Mesendoderm (in vitro differentiated cells): Measurements from ENCODE around the gene SOHLH2.

Source experiments
- DNase-seq: peaks from one replicate; pipeline ENCODE4 v3.0.0; 2013
- H2AK5ac ChIP-seq: 2 replicates; pipeline ENCODE4 v1.6.1; 2013; ENCODE audit warnings: low read length, inconsistent platforms
- H2BK120ac ChIP-seq: 2 replicates; pipeline ENCODE4 v1.6.1; 2013; ENCODE audit warnings: low read depth, mild to moderate bottlenecking, low read length, moderate library complexity, mixed read lengths
- H2BK15ac ChIP-seq: replicated peaks from 2 replicates; pipeline ENCODE4 v1.6.1; 2013; ENCODE audit warnings: low read depth, mild to moderate bottlenecking, moderate library complexity
- H2BK5ac ChIP-seq: 2 replicates; pipeline ENCODE4 v1.6.1; 2013; ENCODE audit warnings: low read length, inconsistent platforms
- H3K18ac ChIP-seq: 2 replicates; pipeline ENCODE4 v1.6.1; 2013; ENCODE audit warnings: mild to moderate bottlenecking, low read length, mixed read lengths
- H3K23ac ChIP-seq: one replicate; pipeline ENCODE4 v1.6.1; 2013; ENCODE audit warnings: low read length
- H3K27ac ChIP-seq: 2 replicates; pipeline ENCODE4 v1.5.1; 2013; ENCODE audit warnings: low read depth, mild to moderate bottlenecking, inconsistent platforms, low read length, moderate library complexity
- H3K27me3 ChIP-seq: 2 replicates; pipeline ENCODE4 v1.6.1; 2013; ENCODE audit warnings: low read length, control low read depth, mild to moderate bottlenecking, inconsistent platforms; ENCODE audit not compliant: insufficient read depth, poor library complexity
- H3K36me3 ChIP-seq: 2 replicates; pipeline ENCODE4 v1.6.1; 2013; ENCODE audit warnings: low read length, inconsistent platforms; ENCODE audit not compliant: control insufficient read depth, insufficient read depth
- H3K4ac ChIP-seq: one replicate; pipeline ENCODE4 v1.6.1; 2013; ENCODE audit warnings: low read depth, mild to moderate bottlenecking, low read length, moderate library complexity
- H3K4me1 ChIP-seq: 2 replicates; pipeline ENCODE4 v1.6.1; 2013; ENCODE audit warnings: low read depth, low read length, inconsistent platforms; ENCODE audit not compliant: control insufficient read depth
- H3K4me2 ChIP-seq: 2 replicates; pipeline ENCODE4 v1.6.1; 2013; ENCODE audit warnings: low read length
- H3K4me3 ChIP-seq: 2 replicates; pipeline ENCODE4 v1.5.1; 2013; ENCODE audit warnings: mild to moderate bottlenecking, low read length
- H3K56ac ChIP-seq: one replicate; pipeline ENCODE4 v1.6.1; 2013; ENCODE audit warnings: low read length
- H3K79me1 ChIP-seq: 2 replicates; pipeline ENCODE4 v1.6.1; 2013; ENCODE audit warnings: low read length, inconsistent platforms
- H3K79me2 ChIP-seq: 2 replicates; pipeline ENCODE4 v1.6.1; 2013; ENCODE audit warnings: mild to moderate bottlenecking, low read length; ENCODE audit not compliant: control insufficient read depth, insufficient read depth
- H3K9ac ChIP-seq: 2 replicates; pipeline ENCODE4 v1.6.1; 2013; ENCODE audit warnings: low read length, inconsistent platforms
- H4K5ac ChIP-seq: one replicate; pipeline ENCODE4 v1.6.1; 2013; ENCODE audit warnings: low read length
- H4K8ac ChIP-seq: one replicate; pipeline ENCODE4 v1.6.1; 2013; ENCODE audit warnings: low read depth, mild to moderate bottlenecking, control low read depth, low read length, moderate library complexity
- WGBS: extraction: QIAGEN DNeasy Blood & Tissue Kit; methylation state at CpG from one replicate; pipeline ENCODE4 v1.1.7; 2013; ENCODE audit warnings: low lambda C conversion rate, missing lambda C conversion rate; ENCODE audit not compliant: insufficient coverage; ENCODE audit errors: extremely low coverage; 5-methylcytosine and 5-hydroxymethylcytosine counted together

SOHLH2 gene

GRCh38 chr13:36210738-36211137 is 3.6 kb downstream of the SOHLH2 start:
- no peaks in the 10 kb centered on the region for H3K4me1 ChIP-seq
- H3K56ac ChIP-seq = no peak overlapping the region
- no peak overlapping the region for H3K4me3 ChIP-seq
- no peaks in the 10 kb centered on the region for H3K79me1 ChIP-seq
- H3K4me2 ChIP-seq = no peak overlapping the region
- no peak overlapping the region for H2BK15ac ChIP-seq
- H2AK5ac ChIP-seq = no peak overlapping the region
- H2BK120ac ChIP-seq = no peak overlapping the region
- H3K79me2 ChIP-seq = no peaks in the 10 kb centered on the region
- H3K23ac ChIP-seq = no peak overlapping the region
- H3K9ac ChIP-seq = no peak overlapping the region
- no peak for DNase-seq
- no peak overlapping the region for H3K27ac ChIP-seq
- no peaks in the 10 kb centered on the region for H3K27me3 ChIP-seq
- H3K18ac ChIP-seq = no peak overlapping the region
- H4K8ac ChIP-seq = no peak overlapping the region
- no peak overlapping the region for H3K4ac ChIP-seq
- no peak overlapping the region for H4K5ac ChIP-seq
- WGBS = no CpG with 5 or more reads among the region's 4 CpGs
- H2BK5ac ChIP-seq = no peak overlapping the region
- no peaks in the 10 kb centered on the region for H3K36me3 ChIP-seq

GRCh38 chr13:36207672-36208071 is 6.7 kb downstream of the SOHLH2 start:
- WGBS = no CpG with 5 or more reads among the region's 5 CpGs
- no peak overlapping the region for H2BK5ac ChIP-seq
- H3K4me1 ChIP-seq = no peaks in the 10 kb centered on the region
- no peaks in the 10 kb centered on the region for H3K36me3 ChIP-seq
- no peak overlapping the region for H3K9ac ChIP-seq
- no peak overlapping the region for H4K8ac ChIP-seq
- H4K5ac ChIP-seq = no peak overlapping the region
- DNase-seq = no peak
- no peak overlapping the region for H3K18ac ChIP-seq
- no peak overlapping the region for H3K4me3 ChIP-seq
- no peak overlapping the region for H2AK5ac ChIP-seq
- no peak overlapping the region for H3K23ac ChIP-seq
- H3K4ac ChIP-seq = no peak overlapping the region
- no peak overlapping the region for H3K4me2 ChIP-seq
- no peak overlapping the region for H3K27ac ChIP-seq
- H2BK120ac ChIP-seq = no peak overlapping the region
- no peak overlapping the region for H2BK15ac ChIP-seq
- H3K79me2 ChIP-seq = no peaks in the 10 kb centered on the region
- no peaks in the 10 kb centered on the region for H3K27me3 ChIP-seq
- H3K56ac ChIP-seq = no peak overlapping the region
- H3K79me1 ChIP-seq = no peaks in the 10 kb centered on the region

GRCh38 chr13:36193151-36193855 is 21.1 kb downstream of the SOHLH2 start:
- H2BK120ac ChIP-seq = no peak overlapping the region
- WGBS = no CpG with 5 or more reads among the region's 1 CpG
- H4K5ac ChIP-seq = no peak overlapping the region

GRCh38 chr13:36192166-36192565 is 22.2 kb downstream of the SOHLH2 start:
- peak; percentile 34 for DNase-seq
- Histone ChIP-seq H4K5ac (no peak overlapping the region), H2BK15ac (no peak overlapping the region), H3K23ac (no peak overlapping the region), H3K79me2 (no peaks in the 10 kb centered on the region), H2BK5ac (no peak overlapping the region), H3K18ac (no peak overlapping the region), H3K27ac (no peak overlapping the region), H3K4me1 (no peaks in the 10 kb centered on the region), H3K36me3 (no peaks in the 10 kb centered on the region), H3K79me1 (no peaks in the 10 kb centered on the region), H3K4me2 (no peak overlapping the region), H3K9ac (no peak overlapping the region), H2AK5ac (no peak overlapping the region), H4K8ac (no peak overlapping the region), H3K56ac (no peak overlapping the region), H3K27me3 (no peaks in the 10 kb centered on the region), H3K4ac (no peak overlapping the region), H2BK120ac (no peak overlapping the region), H3K4me3 (no peak overlapping the region)
- WGBS = no CpG with 5 or more reads among the region's 6 CpGs

More at GRCh38 chr13:36193151-36193855, 21.1 kb downstream of the SOHLH2 start:
- Histone ChIP-seq H3K79me2 (no peaks in the 10 kb centered on the region), H3K79me1 (no peaks in the 10 kb centered on the region), H3K36me3 (no peaks in the 10 kb centered on the region), H3K4me1 (no peaks in the 10 kb centered on the region), H3K27ac (no peak overlapping the region), H3K4me3 (no peak overlapping the region), H3K4me2 (no peak overlapping the region), H3K56ac (no peak overlapping the region), H3K27me3 (no peaks in the 10 kb centered on the region), H2AK5ac (no peak overlapping the region), H3K18ac (no peak overlapping the region), H3K23ac (no peak overlapping the region), H3K4ac (no peak overlapping the region), H2BK5ac (no peak overlapping the region), H4K8ac (no peak overlapping the region), H3K9ac (no peak overlapping the region), H2BK15ac (no peak overlapping the region)
- DNase-seq = peak; percentile 73

- DNase-seq = peak; percentile 6
- Histone ChIP-seq H2BK15ac (no peak overlapping the region), H3K4me3 (no peak overlapping the region), H2AK5ac (no peak overlapping the region), H2BK5ac (no peak overlapping the region), H3K9ac (no peak overlapping the region), H3K79me1 (no peaks in the 10 kb centered on the region), H3K27ac (no peak overlapping the region), H3K4me1 (no peaks in the 10 kb centered on the region), H2BK120ac (no peak overlapping the region), H4K8ac (no peak overlapping the region), H3K23ac (no peak overlapping the region), H3K4ac (no peak overlapping the region), H3K4me2 (no peak overlapping the region), H3K18ac (no peak overlapping the region), H3K79me2 (no peaks in the 10 kb centered on the region), H4K5ac (no peak overlapping the region), H3K36me3 (no peaks in the 10 kb centered on the region), H3K27me3 (no peaks in the 10 kb centered on the region), H3K56ac (no peak overlapping the region)
- WGBS = no CpG with 5 or more reads among the region's 3 CpGs
These were observed 23.6 kb downstream of the SOHLH2 start for GRCh38 chr13:36190771-36191170.

GRCh38 chr13:36188441-36188840 is 25.9 kb downstream of the SOHLH2 start:
- H2AK5ac ChIP-seq = no peak overlapping the region
- no peaks in the 10 kb centered on the region for H3K79me2 ChIP-seq
- no peak overlapping the region for H4K5ac ChIP-seq
- DNase-seq = no peak
- WGBS = no CpG with 5 or more reads among the region's 1 CpG
- H3K23ac ChIP-seq = no peak overlapping the region
- H2BK5ac ChIP-seq = no peak overlapping the region
- no peaks in the 10 kb centered on the region for H3K79me1 ChIP-seq
- no peak overlapping the region for H3K27ac ChIP-seq
- no peak overlapping the region for H4K8ac ChIP-seq
- H2BK120ac ChIP-seq = no peak overlapping the region
- no peak overlapping the region for H3K18ac ChIP-seq
- no peak overlapping the region for H3K4me2 ChIP-seq
- H2BK15ac ChIP-seq = no peak overlapping the region
- no peak overlapping the region for H3K56ac ChIP-seq
- no peak overlapping the region for H3K9ac ChIP-seq
- no peaks in the 10 kb centered on the region for H3K4me1 ChIP-seq
- no peak overlapping the region for H3K4ac ChIP-seq
- no peaks in the 10 kb centered on the region for H3K36me3 ChIP-seq
- no peak overlapping the region for H3K4me3 ChIP-seq
- no peaks in the 10 kb centered on the region for H3K27me3 ChIP-seq
